HG02759 (cell line): ENCODE data around the gene DENND1A.

Source experiments
- ATAC-seq: cut with Tn5 transposase; IDR thresholded peaks from one replicate; pipeline ENCODE4 v1.9.1; 2021; ENCODE audit warnings: mild to moderate bottlenecking, moderate library complexity; ENCODE audit not compliant: unreplicated experiment

The DENND1A gene

GRCh38 chr9:123550797-123551196, 379.1 kb downstream of the DENND1A start:
- no peak for ATAC-seq

GRCh38 chr9:123550012-123550411, 379.9 kb downstream of the DENND1A start:
- ATAC-seq, result no peak

GRCh38 chr9:123548741-123549545, 381.0 kb downstream of the DENND1A start:
- no peak for ATAC-seq

GRCh38 chr9:123544007-123544827, 385.7 kb downstream of the DENND1A start:
- ATAC-seq, result no peak

- no peak for ATAC-seq
Observed at GRCh38 chr9:123543492-123543891, 386.4 kb downstream of the DENND1A start.

GRCh38 chr9:123542435-123543225, 387.3 kb downstream of the DENND1A start:
- ATAC-seq, result no peak

GRCh38 chr9:123541411-123541810, 388.5 kb downstream of the DENND1A start:
- no peak for ATAC-seq

GRCh38 chr9:123540457-123540856, 389.5 kb downstream of the DENND1A start:
- ATAC-seq, result no peak

GRCh38 chr9:123537809-123538208, 392.1 kb downstream of the DENND1A start:
- no peak for ATAC-seq

- no peak for ATAC-seq
Observed at GRCh38 chr9:123536455-123536868, 393.5 kb downstream of the DENND1A start.

GRCh38 chr9:123534336-123534735, 395.6 kb downstream of the DENND1A start:
- ATAC-seq, result no peak

- ATAC-seq, result no peak
Observed at GRCh38 chr9:123530244-123530643, 399.7 kb downstream of the DENND1A start.

GRCh38 chr9:123528501-123528900, 401.4 kb downstream of the DENND1A start:
- no peak for ATAC-seq

GRCh38 chr9:123527981-123528380, 401.9 kb downstream of the DENND1A start:
- ATAC-seq, result no peak

GRCh38 chr9:123525957-123526356, 404.0 kb downstream of the DENND1A start:
- ATAC-seq, result no peak

GRCh38 chr9:123525424-123525823, 404.5 kb downstream of the DENND1A start:
- no peak for ATAC-seq

GRCh38 chr9:123524866-123525265, 405.1 kb downstream of the DENND1A start:
- no peak for ATAC-seq

- ATAC-seq, result no peak
Observed at GRCh38 chr9:123523845-123524244, 406.1 kb downstream of the DENND1A start.

- no peak for ATAC-seq
Observed at GRCh38 chr9:123523001-123523400, 406.9 kb downstream of the DENND1A start.

- ATAC-seq, result no peak
Observed at GRCh38 chr9:123522251-123522650, 407.7 kb downstream of the DENND1A start.

GRCh38 chr9:123518338-123518737, 411.6 kb downstream of the DENND1A start:
- no peak for ATAC-seq
